HG02759 (cell line): ENCODE results near the gene ERMP1.
"Not testable (repeated sequence)": the region's sequence is repeated elsewhere in the genome, so short reads cannot be mapped to it uniquely, and the experiment has no call there.

Experiments
- ATAC-seq: cut with Tn5 transposase; IDR thresholded peaks from one replicate; pipeline ENCODE4 v1.9.1; 2021; ENCODE audit warnings: mild to moderate bottlenecking, moderate library complexity; ENCODE audit not compliant: unreplicated experiment

ERMP1 gene

GRCh38 chr9:5819174-5819573 is 13.7 kb downstream of the ERMP1 start:
- ATAC-seq: no peak

- no peak for ATAC-seq
Measured at GRCh38 chr9:5818424-5819142, 14.3 kb downstream of the ERMP1 start.

GRCh38 chr9:5817862-5818261 is 15.1 kb downstream of the ERMP1 start:
- no peak for ATAC-seq

- ATAC-seq: no peak
Measured at GRCh38 chr9:5815461-5815860, 17.5 kb downstream of the ERMP1 start.

- ATAC-seq: no peak
Measured at GRCh38 chr9:5813824-5814223, 19.1 kb downstream of the ERMP1 start.

GRCh38 chr9:5811751-5812150 is 21.2 kb downstream of the ERMP1 start:
- ATAC-seq: no peak

- no peak for ATAC-seq
Measured at GRCh38 chr9:5805478-5805877, 27.4 kb downstream of the ERMP1 start.

- ATAC-seq: no peak
Measured at GRCh38 chr9:5801739-5802113, 31.2 kb downstream of the ERMP1 start.

- no peak for ATAC-seq
Measured at GRCh38 chr9:5800969-5801738, 31.8 kb downstream of the ERMP1 start.

GRCh38 chr9:5800378-5800777 is 32.5 kb downstream of the ERMP1 start:
- not testable (repeated sequence) for ATAC-seq

- no peak for ATAC-seq
Measured at GRCh38 chr9:5799314-5799713, 33.6 kb downstream of the ERMP1 start.

- ATAC-seq: no peak
Measured at GRCh38 chr9:5798581-5798980, 34.3 kb downstream of the ERMP1 start.

GRCh38 chr9:5796298-5796697 is 36.6 kb downstream of the ERMP1 start:
- no peak for ATAC-seq

- ATAC-seq: no peak
Measured at GRCh38 chr9:5793812-5794211, 39.1 kb downstream of the ERMP1 start.

- ATAC-seq: no peak
Measured at GRCh38 chr9:5791870-5792269, 41.0 kb downstream of the ERMP1 start.

- ATAC-seq: no peak
Measured at GRCh38 chr9:5790923-5791322, 42.0 kb downstream of the ERMP1 start.

GRCh38 chr9:5789489-5789888 is 43.4 kb downstream of the ERMP1 start:
- no peak for ATAC-seq

GRCh38 chr9:5787759-5788302 is 45.1 kb downstream of the ERMP1 start:
- no peak for ATAC-seq

- ATAC-seq: no peak
Measured at GRCh38 chr9:5787220-5787619, 45.7 kb downstream of the ERMP1 start.

- ATAC-seq: no peak
Measured at GRCh38 chr9:5786370-5787127, 46.4 kb downstream of the ERMP1 start.

- ATAC-seq: no peak
Measured at GRCh38 chr9:5784526-5785315, 48.2 kb downstream of the ERMP1 start.
